ENCODE data around the gene PPP2R5E.

The PPP2R5E gene

GRCh38 chr14:63470962-63471793 lies 72.0 kb downstream of the PPP2R5E start:
- DNase-seq: peak in 1 of 5 experiments; percentile 74

GRCh38 chr14:63468294-63468693 lies 74.9 kb downstream of the PPP2R5E start:
- peak in 1 of 5 experiments; percentile 62 for DNase-seq

GRCh38 chr14:63467440-63468072 lies 75.6 kb downstream of the PPP2R5E start:
- no peak for DNase-seq

GRCh38 chr14:63465347-63465746 lies 77.8 kb downstream of the PPP2R5E start:
- DNase-seq: no peak

GRCh38 chr14:63460680-63461369 lies 82.4 kb downstream of the PPP2R5E start:
- no peak for DNase-seq

- DNase-seq: no peak
Measured at GRCh38 chr14:63459738-63460137, 83.4 kb downstream of the PPP2R5E start.

- DNase-seq: no peak
Measured at GRCh38 chr14:63457498-63457897, 85.7 kb downstream of the PPP2R5E start.

- DNase-seq: no peak
Measured at GRCh38 chr14:63454863-63455622, 88.1 kb downstream of the PPP2R5E start.

- DNase-seq: no peak
Measured at GRCh38 chr14:63454436-63454835, 88.7 kb downstream of the PPP2R5E start.

- DNase-seq: no peak
Measured at GRCh38 chr14:63453443-63453936, 89.7 kb downstream of the PPP2R5E start.

- DNase-seq: no peak
Measured at GRCh38 chr14:63452796-63453195, 90.4 kb downstream of the PPP2R5E start.

- DNase-seq: no peak
Measured at GRCh38 chr14:63448841-63449240, 94.3 kb downstream of the PPP2R5E start.

GRCh38 chr14:63444588-63444987 lies 98.6 kb downstream of the PPP2R5E start:
- DNase-seq: no peak

- DNase-seq: no peak
Measured at GRCh38 chr14:63443988-63444387, 99.2 kb downstream of the PPP2R5E start.

GRCh38 chr14:63443361-63443760 lies 99.8 kb downstream of the PPP2R5E start:
- no peak for DNase-seq

GRCh38 chr14:63438065-63438757 lies 105.0 kb downstream of the PPP2R5E start:
- DNase-seq: peak in 2 of 5 experiments; percentile 7 to 54

- DNase-seq: no peak
Measured at GRCh38 chr14:63436286-63437098, 106.7 kb downstream of the PPP2R5E start.

- peak in 1 of 5 experiments; percentile 18 for DNase-seq
Measured at GRCh38 chr14:63435838-63436237, 107.3 kb downstream of the PPP2R5E start.

GRCh38 chr14:63435204-63435603 lies 108.0 kb downstream of the PPP2R5E start:
- peak in 1 of 5 experiments; percentile 43 for DNase-seq

- DNase-seq: no peak
Measured at GRCh38 chr14:63432888-63433552, 110.2 kb downstream of the PPP2R5E start.

All from T-helper 2 cell (primary cell).